ENCODE results near the gene PPIE.

Gene PPIE

DNA sequence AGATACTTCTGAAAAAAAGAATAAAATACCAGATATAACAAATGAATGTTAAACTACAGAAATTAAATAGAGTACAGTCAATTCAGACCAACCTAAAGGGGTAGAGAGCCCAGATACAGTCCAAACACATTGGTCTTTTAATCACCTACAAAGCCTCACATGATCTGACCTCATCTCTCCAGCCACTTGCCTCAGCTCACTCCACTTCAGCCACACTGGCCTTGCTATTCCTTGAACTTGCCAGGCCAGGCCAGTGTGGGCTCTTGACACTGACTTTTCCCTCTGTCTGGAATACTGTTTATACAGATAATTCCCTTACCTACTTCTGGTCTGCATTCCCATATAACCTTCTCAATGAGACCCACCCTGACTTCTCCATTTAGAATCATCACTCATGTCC, 17.0 kb upstream of the PPIE start:
- no peak for DNase-seq

DNA sequence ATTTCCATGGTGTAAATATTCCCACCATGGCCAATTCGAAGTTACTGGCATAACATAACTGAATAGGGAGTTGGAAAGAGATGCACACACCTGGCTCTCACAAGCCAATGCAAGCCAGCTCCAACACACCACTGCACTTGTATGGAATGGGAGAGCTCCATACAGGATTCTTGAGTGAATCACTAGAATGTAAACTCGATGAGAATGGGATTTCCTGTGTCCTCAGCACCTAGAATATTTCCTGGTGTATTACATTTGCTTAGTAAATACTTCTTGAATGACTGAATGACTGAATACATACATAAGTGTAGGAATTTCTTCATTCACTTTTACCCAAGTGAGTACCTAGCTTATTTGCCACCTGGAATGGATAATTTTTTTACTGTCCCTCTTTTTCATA, 16.2 kb upstream of the PPIE start:
- DNase-seq = no peak

DNA sequence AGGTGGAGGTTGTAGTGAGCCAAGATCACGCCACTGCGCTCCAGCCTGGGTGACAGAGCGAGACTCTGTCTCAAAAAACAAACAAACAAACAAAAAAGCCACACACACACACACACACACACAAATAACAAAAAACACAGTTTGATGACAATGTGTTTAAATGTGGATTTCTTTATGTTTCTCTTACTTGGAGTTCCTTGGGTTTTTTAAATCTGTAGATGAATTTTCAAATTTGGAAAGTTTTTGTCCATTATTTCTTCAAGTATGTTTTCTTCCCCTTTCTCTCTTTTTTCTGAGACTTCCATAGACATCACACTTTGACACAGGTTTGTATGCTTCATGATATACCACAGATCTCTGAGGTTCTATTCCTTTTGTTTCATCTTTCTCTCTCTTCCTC, 12.1 kb upstream of the PPIE start:
- no peak for DNase-seq

DNA sequence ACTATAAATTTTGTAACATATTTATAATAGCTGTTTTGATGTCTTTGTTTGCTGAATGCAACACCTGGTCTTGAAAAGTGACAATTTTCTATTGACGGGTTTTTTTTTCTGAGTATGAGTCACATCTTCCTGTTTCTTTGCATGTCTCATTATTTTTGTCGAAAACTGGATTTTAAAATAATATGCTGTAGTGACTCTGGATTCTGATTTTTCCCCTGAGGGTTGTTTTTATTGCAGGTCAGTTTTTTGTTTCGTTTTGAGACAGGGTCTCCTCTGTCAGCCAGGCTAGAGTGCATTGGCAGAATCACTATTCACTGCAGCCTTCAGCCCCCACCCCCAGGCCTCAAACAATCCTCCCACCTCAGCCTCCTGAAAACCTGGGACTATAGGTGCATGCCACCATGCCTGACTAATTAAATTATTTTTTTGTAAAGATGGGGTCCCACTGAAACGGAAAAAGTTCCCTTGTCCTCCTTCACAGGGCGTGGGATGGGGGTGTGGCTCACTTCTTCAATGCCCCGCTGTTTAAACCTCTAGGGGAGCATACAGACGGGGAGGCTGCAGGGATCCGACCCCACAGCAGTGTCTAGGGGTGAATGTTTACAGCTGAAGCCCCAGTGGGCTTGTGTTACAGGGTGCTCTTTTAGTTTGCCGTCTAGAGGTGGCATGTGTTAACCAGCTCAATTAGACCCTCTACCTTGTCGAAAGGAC, 11.3 kb upstream of the PPIE start:
- DNase-seq = no peak

DNA sequence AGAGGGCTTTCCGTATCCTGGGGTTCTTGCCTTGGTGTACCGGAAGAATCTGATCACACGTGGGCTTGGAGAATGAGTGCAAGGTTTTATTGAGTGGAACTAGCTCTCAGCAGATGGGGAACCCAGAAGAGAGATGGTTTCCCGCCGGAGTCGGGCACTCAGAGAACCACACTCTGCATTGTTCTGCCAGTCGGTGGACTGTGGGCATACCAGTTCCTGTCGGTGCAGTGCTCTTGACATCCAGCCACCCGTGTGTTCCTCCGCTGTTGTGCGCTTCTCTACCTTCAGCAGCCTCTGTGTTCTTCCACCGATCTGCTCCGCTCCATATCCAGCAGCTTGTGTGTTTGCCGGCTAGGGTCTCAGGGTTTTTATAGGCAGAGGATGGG, 10.8 kb upstream of the PPIE start:
- no peak for DNase-seq

DNA sequence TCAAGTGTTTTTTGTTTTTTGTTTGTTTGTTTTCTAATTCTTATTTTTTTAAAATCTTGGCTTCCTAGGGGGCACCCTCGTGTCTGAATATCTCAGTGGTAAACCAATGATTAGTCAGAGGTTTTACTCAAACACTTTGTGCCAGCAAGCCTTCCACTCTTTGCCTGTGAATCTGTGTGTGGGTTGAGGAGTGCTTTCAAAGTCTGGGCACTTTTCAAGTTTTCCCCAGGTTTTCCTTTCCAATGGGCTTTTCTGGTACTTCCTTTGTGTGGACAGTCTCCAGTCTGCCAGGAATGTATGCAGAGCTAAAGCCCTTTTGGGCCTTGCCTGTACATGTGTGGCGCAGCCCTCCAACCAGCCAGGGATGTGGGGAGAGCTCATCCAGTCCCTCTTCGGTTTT, 9.7 kb upstream of the PPIE start:
- no peak for DNase-seq

DNA sequence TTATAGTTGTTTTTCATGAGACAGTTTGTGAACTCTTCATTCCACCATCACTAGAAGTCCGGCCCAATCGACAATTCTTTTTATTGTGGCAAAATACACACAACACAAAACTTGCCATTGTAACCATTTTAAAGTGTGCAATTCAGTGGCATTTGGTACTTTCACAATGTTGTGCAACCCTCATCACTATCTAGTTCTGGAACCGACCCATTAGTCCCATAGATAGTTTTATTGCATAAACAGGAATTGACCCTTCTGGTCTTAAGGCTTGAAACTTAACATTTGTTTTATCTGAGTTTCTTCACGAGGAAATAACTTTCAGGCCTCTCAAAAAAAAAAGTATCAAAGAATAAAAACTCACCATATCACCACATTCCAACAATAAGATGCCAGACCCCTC, 8.8 kb upstream of the PPIE start:
- no peak for DNase-seq

DNA sequence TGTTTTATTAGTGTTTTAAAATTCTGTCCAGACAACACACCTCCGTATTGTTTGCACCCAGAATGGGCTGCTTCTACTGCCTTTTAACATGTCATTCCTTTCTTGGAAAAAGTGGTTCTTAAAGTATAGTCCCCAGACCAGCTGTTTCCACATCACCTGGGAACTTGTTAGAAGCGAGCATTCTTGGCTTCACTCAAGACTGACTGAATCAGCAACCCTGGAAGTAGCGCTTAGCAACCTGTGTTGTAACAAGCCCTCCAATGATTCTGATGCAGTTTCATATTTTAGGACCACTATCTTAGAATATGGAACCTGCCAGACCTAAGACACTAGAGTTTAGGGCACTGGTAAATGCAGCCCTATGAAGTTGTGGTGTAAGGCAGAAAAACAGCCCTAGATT, 6.0 kb upstream of the PPIE start:
- no peak for DNase-seq

DNA sequence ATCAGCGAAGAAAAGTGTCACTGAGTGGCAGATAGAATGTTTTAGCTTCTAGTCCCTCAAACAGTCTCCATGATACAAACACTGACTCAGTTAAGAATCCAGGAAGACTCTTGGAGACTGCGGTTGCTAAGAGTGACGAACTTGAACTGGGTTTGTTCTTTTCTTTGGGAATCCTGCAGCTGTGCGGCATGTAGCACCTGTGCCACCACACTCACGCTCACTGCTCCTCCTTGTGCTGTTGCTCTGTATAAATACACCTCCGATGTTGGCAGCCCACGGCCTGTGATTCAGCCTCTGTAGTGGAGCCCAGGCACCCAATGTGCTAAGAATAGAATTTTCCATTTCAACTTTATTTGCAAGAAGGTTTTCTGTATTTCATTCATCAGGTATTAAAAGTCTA, 5.5 kb upstream of the PPIE start:
- no peak for DNase-seq

DNA sequence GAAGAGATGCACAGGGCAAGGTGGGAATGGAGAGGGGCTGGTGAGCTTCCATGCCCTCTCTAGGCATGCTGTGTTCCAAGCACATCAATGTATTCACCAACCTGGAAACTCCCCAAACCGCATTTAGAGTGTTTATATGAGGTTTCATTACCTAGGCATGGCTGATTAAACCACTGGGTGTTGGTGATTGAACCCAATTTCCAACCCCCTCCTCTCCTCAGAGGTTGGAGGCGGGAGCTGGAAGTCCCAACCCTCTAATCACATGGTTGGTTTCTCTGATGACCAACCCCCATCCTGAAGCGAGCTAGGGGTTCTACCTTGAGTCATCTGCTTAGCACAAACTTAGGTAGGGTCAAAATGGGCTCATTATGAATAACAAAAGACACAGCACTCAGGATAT, 3.0 kb upstream of the PPIE start:
- DNase-seq = no peak

DNA sequence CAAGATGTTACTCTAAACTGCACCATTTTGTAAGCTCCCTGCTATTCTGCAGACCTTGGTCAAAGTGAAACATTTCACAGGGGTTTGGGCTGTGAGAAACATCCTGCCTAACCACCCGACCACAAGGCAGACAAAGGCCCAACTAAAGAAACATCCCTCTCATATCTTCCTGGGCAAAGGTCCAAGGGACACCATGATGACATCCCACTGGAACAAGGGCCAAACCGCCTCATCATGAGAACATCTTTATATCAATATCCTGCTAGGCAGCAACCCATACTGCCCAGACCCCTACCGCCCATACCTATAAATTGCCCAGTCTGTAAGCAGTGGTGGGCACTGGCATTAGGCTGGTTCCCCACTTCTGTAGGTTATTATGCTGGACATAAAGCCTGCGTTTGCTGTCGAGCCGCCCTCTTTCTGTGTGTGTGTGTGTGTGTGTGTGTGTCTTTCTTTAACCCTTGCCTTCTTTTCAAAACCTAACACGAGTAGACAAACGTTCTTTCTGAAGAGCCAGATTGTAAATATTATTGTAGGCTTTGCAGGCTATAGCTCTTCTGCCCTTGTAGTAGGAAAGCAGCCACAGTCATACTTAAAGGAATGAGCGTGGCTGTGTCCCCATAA, 1.0 kb upstream of the PPIE start:
- DNase-seq = no peak

DNA sequence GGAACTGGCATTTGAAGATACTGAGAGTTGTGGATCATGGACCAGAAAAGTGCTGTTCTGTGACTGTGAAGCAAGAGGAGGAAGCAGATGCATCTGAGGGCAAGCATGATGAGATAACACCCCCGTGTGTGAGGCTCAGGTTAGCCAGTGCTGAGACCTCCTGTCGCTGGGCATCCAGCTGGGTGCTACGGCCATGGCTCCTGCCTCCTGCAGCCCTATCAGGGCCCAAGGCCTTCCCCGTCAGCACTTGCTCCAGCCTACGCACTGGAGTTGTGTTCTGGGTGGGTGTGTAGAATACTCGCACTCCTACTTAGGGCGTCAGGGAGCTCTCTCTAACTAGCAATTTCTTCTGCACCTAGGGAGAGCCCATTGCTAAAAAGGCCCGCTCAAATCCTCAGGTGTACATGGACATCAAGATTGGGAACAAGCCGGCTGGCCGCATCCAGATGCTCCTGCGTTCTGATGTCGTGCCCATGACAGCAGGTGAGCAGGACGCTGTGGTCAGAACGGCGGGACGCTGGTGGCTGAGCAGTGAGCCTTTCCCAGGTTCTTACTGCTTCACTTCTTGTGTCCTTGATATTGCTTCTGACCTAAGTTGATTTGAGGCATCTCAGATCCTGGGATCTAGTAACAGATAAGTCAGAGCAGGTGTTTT, 6.5 kb downstream of the PPIE start:
- no peak for DNase-seq

DNA sequence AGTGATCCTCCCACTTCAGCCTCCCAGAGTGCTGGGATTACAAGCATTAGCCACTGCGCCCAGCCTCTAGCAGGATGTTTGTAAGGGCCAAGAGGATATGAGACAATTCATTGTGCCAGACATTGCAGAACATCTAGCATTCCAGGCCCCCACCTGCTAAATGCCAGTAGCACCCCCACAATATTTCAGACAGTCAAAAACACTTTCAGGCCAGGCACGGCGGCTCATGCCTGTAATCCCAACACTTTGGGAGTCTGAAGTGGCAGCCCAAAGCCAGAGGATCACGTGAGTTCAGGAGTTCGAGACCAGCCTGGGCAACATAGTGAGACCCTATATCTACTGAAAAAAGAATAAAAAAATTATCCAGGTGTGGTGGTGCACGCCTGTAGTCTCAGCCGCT, 12.9 kb downstream of the PPIE start:
- no peak for DNase-seq

DNA sequence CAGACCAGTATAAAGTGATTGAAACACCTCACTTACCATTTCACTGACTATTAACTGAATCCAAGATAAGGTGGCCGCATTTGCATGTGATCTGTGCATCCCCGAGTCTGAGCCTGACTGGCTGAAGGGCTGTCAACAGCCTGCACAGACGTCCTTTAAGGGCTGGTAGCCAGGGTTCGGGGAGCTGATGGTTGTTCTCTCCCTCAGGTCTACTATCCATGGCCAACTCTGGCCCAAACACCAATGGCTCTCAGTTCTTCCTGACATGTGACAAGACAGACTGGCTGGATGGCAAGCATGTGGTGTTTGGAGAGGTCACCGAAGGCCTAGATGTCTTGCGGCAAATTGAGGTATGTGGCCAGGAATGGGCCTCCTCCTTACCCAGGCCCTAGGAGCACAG, 14.0 kb downstream of the PPIE start:
- no peak for DNase-seq

DNA sequence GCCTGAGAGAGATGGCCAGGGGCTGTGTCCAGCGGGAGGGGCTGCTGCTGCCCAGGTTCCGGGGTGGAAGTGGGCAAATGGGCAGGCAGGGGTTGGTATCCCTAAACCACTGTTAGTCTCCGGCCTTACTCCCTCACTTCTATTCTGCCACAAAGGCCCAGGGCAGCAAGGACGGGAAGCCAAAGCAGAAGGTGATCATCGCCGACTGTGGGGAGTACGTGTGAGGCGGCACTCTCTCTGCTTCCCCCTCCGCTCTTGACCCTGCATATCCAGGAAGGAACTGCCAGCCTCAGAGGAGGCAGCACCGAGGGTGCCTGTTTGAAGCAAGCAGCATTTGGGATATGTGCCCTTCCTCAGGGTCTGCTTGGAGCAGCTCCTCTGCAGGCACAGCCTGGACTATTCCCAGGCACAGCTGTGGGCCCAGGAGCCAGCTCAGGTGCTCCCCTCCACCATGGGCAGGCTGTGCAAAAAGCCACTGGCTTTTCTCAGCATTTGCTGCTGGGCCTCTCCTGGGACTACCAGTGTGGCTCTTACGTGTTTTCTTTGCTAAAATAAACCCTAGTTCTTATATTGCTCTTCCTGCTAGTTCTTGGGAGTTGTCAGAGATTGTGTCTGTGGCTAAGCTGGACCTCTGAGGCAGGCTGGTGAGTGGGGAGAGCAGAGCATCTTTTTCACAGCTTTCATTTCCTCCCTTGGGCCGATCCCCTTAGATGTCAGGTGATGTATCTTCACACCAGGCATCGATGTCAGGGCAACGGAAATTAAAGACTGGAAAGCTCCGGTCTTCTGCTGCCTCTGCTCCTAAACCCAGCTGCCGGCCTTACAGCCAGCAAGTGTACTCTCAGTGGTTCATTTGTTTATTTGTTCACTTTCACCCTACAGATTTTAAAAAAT, 14.7 kb downstream of the PPIE start:
- no peak for DNase-seq

DNA sequence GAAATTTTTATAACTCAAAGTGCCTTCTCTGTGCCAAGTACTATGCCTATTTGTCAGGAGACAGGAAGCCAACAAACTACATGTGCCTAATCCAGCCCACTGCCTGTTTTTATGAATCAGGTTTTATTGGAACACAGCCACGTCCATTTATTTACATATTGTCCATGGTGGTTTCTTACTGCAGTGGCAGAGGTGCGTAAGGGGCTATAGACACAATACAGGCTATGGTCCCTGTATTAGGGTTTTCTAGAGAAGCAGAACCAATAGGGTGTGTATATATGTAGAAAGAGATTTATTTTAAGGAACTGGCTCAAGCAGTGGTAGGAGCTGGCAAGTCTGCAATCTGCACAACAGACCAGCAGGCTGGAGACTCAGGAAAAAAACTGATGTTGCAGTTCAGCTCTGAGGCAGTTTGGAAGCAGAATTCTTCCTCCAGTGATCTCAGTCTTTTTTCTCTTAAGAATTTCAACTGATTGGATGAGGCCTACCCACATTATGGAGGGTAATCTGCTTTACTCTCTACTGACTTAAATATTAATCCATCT, 15.4 kb downstream of the PPIE start:
- peak; percentile 42 for DNase-seq

DNA sequence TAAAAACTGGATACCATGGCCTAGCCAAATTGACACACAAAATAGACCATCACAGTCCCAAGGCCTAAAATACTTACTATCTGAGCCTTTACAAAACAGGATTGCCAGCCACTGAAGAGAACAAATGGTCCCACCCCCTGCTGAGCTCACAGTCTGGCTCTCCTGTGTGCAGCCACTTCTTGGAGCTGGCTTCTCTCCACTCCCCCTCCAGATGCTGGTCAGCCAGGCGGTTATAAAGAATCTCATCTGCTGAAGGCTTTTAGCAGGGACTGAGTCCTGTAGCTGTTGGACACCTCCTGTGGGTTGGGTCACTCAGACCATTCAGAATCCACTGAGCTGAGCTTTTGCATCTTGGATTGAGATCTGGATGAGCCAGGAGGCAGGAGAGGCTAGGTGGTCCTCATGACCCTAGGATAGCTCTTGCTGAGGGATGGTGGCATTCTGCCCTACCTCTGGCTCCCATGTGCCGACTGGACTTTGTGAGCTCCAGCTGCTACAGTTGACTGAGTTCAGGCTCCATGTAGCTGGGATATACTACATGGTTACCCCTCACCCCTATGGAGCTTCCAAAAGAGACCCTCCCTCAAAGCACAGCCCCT, 16.3 kb downstream of the PPIE start:
- no peak for DNase-seq

DNA sequence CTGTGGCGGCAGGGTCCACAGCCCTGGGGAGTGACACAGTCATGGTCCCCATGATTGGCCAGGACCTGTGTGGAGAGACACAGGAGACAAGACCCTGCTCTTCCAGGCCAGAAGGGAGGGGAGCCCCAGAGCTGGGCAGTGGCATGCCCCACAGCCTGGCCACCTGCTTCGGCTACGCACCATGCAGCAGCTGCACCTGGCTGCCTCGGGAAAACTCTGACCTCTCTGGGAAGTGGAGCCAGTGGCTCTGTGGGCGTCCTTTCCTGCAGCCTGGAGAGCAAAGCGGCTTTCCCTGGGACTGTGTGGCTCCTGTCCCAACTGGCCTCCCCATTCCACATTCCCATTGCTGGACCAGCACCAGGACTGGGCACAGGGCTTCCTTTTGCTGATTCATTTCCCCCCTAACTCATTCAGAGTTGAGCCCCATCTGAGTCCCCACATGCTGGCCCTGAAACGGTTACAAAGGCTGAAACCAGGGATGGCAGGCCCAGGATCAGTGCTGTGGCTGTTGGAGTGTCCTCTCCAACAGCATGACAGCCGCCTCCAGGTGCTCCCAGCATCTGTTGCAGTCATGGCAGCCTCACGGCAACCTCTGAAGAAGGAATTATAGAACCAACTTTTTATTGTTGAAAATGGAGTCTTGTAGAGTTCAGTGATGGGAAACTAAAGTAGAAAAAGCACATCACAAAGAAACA, 17.4 kb downstream of the PPIE start:
- DNase-seq = no peak

DNA sequence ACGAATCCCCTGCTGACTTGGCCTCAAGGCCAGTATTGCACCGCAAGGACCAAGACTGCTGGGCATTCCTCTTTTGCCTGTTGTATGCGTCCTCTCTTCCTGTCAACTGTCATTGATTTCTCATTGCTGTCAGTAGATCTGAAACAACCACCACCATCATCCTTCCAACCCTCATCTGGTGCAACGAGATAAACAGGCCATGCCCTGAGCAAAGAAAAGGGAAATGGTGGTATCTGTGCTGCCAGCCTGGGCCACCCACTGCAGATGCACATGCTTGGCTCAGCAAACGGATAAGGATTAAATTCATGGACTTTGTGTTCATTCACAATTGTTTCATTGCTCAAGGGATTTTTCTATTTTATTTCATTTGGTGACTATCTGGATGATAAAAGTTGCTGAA, 18.8 kb downstream of the PPIE start:
- no peak for DNase-seq

DNA sequence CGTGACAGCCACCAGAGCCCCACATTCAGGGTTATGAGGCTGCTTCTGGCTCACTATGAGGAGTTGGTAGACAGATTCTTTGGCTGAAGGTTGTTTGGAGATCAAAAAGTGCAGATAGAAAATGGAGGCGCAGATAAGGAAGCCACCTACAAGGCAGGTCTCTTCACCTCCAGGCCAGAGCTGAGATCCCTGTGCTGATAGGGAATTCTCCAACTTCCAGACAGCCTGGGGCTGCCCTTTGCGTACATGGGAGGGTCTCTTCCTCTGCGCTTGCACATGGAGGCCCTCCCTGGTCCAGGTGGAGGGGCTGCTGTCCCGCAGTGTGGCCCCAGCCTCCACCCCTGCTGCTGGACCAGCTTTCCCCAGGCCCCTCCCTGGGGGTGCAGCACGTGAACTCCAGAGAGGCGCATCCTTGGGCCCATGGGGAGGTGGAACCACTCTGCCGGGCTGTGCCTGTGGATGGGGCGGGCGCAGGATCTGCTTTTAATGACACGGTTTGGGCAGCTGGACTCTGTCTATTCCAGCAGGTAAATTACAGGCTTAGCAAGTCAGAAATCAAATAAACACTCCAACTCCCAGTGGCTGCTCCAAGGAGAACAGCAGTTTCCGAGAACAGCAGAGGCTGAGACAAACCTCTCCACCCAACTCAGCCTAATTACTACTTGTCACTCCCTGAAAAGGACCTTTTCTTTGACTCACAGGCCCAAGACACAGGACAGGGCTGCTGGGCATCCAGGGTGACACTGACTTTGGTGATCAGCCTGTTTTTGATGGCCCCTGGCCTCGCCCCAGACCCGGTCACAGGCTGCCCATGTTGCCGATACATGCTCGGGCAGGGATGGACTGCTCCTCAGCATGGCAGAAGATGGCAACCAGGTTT, 20.1 kb downstream of the PPIE start:
- no peak for DNase-seq

DNA sequence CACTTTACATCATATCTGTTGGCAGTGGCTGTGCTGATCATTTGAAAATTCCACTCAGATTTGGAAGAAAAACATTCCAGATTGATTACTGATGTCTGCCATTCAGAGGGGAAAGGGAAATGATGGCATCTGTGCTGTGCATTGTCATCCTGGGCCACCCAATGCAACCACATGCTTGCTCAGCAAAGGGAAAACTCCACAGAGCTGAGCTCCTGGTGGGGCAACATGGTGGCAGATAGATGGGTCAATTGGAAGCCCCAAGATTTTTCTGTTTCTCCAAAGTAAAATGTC, 20.7 kb downstream of the PPIE start:
- DNase-seq = no peak

Data from MV-4-11 (cell line).